Measurements from ENCODE around the gene LRRC30. TPM values are rescaled to one million over a fixed set of nuclear protein-coding genes. Genes with fewer than 3 reads are reported as not detected.
A peak's percentile ranks its signal among the peaks of the same experiment; 100 is the strongest.

Gene LRRC30
- total RNA-seq, 1 donor from 2014 or later, result not detected

DNA sequence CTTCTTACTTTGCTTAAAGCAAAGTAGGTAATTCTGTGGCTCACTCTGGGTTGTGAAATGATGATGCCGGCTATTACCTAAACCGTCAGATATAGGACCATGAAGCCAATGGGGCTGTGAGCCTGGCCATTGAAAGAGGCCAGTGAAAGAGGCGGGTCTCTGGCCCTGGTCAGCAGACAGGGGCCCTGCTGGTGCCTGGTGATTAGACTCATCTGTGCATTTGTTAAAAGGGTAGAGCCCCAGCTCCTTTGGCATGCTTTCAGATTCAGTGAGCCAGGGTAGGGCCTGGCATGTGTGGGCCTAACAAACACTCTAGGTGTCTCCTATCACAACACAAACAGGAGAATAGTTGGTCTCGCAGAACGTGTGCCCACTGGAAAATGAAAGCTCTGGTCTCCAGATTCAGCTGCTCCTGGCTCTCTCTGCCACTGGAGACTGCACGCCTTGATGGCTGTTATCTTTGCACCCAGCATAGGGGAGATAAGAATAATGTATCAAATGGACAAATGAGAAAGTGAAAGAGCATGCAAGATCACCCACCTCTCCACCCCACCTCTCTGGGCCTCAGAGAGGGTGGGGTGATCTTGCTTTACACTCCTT is 6.9 kb downstream of the LRRC30 start:
- no peak for DNase-seq (ENCODE audit: low read depth in 2 of 2)

- DNase-seq (ENCODE audit: low read depth in 2 of 2), result no peak
These were observed 12.0 kb downstream of the LRRC30 start for GRCh38 chr18:7242926-7243325.

GRCh38 chr18:7248877-7249276 is 18.0 kb downstream of the LRRC30 start:
- no peak for DNase-seq (ENCODE audit: low read depth in 2 of 2)

DNA sequence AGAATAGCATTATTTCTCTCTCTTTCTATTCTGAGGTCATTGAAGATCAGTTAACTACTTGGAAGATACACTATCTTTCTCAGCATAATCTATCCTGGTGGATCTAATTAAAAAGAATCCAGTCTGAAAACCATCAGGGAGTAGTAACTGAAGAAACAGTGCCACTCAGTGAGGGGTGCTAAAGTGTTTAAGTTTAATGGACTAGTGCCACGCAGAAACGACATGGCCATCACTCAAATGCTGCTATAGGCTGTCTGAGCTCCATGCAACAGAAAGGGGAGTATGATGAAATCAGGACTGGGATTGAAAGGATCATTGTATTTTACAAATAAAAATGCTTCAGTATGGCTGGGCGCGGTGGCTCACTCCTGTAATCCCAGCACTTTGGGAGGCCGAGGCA is 23.3 kb downstream of the LRRC30 start:
- DNase-seq (ENCODE audit: low read depth in 2 of 2), result no peak

DNA sequence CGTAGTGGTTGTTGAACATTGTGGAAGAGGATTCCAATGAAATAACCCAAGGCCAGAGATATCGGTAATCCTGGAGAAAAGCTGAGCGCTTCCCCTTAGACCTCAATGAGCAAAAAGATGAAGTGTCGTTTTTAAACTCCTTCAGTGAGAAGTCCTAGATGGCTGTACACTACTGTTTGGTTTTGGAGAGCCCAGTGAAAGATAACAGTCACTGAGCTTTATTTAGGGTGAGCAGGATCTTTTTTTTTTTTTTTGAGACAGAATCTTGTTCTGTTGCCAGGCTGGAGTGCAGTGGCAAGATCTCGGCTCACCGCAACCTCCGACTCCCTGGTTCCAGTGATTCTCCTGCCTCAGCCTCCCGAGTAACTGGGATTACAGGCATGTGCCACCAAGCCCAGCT is 24.2 kb downstream of the LRRC30 start:
- DNase-seq (ENCODE audit: low read depth in 2 of 2), result no peak

- no peak for DNase-seq (ENCODE audit: low read depth in 2 of 2)
These were observed 24.8 kb downstream of the LRRC30 start for GRCh38 chr18:7255643-7256042.

- no peak for DNase-seq (ENCODE audit: low read depth in 2 of 2)
These were observed 25.9 kb downstream of the LRRC30 start for GRCh38 chr18:7256618-7257425.

DNA sequence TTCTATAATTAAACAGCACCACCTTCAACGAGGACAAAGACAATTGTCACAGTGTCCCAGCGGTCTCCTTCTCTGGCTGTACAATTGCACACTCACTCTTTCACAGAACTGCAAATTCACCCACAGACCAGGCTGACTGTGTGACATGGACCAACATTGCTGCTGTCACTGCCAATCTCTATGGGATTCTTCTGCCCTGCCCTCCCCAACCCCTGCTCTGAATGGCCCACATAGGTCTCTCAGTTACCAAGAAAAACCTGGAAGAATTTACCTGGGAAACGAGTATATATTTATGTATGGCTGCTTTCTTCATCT is 26.5 kb downstream of the LRRC30 start:
- DNase-seq (ENCODE audit: low read depth in 2 of 2), result no peak

- no peak for DNase-seq (ENCODE audit: low read depth in 2 of 2)
These were observed 28.6 kb downstream of the LRRC30 start for GRCh38 chr18:7259475-7259874.

GRCh38 chr18:7261199-7261598 is 30.3 kb downstream of the LRRC30 start:
- no peak for DNase-seq (ENCODE audit: low read depth in 2 of 2)

- DNase-seq (ENCODE audit: low read depth in 2 of 2), result no peak
These were observed 37.1 kb downstream of the LRRC30 start for GRCh38 chr18:7267973-7268372.

- no peak for DNase-seq (ENCODE audit: low read depth in 2 of 2)
These were observed 39.1 kb downstream of the LRRC30 start for GRCh38 chr18:7269942-7270341.

GRCh38 chr18:7272311-7273049 is 41.6 kb downstream of the LRRC30 start:
- DNase-seq (ENCODE audit: low read depth in 2 of 2), result peak; percentile 87 to 93

DNA sequence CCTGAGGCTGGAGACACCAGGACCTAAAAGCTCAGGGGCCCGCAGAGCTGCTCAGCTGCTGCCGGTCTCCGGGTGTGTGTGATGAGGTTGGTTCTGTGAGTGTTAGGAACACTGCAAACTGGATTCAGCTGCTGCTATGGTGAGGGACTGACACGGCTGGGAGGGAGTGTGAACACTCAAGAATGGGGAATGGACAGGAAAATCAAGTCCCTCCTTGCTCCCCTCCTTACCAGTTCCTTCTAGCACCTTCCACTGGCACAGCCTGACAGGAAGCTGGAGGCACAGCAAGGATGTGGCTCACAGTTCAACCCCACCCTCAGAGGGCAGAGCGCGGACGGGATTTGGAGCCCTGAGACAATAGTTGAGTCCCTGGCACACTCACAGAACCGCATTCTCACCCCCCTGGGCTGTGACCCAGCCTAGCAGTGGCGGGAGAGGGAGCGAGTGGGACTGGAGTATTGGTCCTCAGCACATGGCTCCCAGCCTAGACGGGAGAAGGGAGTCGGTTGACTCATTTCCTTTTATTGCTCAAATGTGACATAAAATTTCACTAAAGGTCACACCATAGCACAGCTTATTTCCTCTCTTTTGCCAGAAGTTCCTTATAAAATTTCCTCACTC is 42.5 kb downstream of the LRRC30 start:
- DNase-seq (ENCODE audit: low read depth in 2 of 2), result peak; percentile 60 to 83

- no peak for DNase-seq (ENCODE audit: low read depth in 2 of 2)
These were observed 50.7 kb downstream of the LRRC30 start for GRCh38 chr18:7281579-7281978.

Other genes starting within 250 kb of the LRRC30 start
- 0.20 and 0.22 TPM in 2 replicates for gene LAMA1, start 113.3 kb upstream of the LRRC30 start, total RNA-seq

All from lung microvascular endothelial cell (primary cell).